Body of pancreas (tissue), 4 donors: ENCODE measurements around the gene EYA2. TPM values are rescaled to one million over a fixed set of nuclear protein-coding genes. Genes with fewer than 3 reads are reported as not detected.
A peak's percentile ranks its signal among the peaks of the same experiment; 100 is the strongest.

Experiments used
- ATAC-seq: fragments of 150-250 bp; one replicate; pipeline ENCODE4 v1.9.1; 2016
- DNase-seq, 4 donors: peaks; one replicate each; pipeline ENCODE4 v3.0.0-alpha.2; 2019
- H3K27ac ChIP-seq, 4 donors: fragments of 200-600 bp; sonication (generic); 1 replicate in 3 of 4; 2 replicates in 1 of 4; pipeline versions ENCODE4 v1.5.1 to v1.6.1; 2016 to 2019; ENCODE audit warnings: mild to moderate bottlenecking in 1 of 4, mixed read lengths in 1 of 4, moderate library complexity in 1 of 4
- H3K27me3 ChIP-seq, 2 donors: fragments of 200-600 bp; sonication (generic); one replicate each; pipeline ENCODE4 v1.6.0; 2016; ENCODE audit warnings: mild to moderate bottlenecking in 1 of 2
- H3K36me3 ChIP-seq, 2 donors: fragments of 200-600 bp; sonication (generic); replicated peaks in 1 of 2; 2 replicates each; pipeline ENCODE4 v1.5.1; 2016; ENCODE audit warnings: low read depth in 2 of 2; ENCODE audit not compliant: insufficient read depth in 1 of 2
- H3K4me1 ChIP-seq: fragments of 200-600 bp; sonication (generic); one replicate; pipeline ENCODE4 v1.6.0; 2016
- H3K4me3 ChIP-seq, 2 donors: fragments of 200-600 bp; sonication (generic); 1 replicate in 1 of 2; 2 replicates in 1 of 2; pipeline ENCODE4 v1.5.1; 2016 to 2019
- H3K9me3 ChIP-seq, 3 donors: fragments of 200-600 bp; sonication (generic); 1 replicate in 2 of 3; 2 replicates in 1 of 3; pipeline ENCODE4 v1.5.1; 2016
- POLR2A ChIP-seq, 3 donors: fragments of 450-650 bp; IDR thresholded peaks; one replicate each; pipeline ENCODE4 v1.6.1; 2016; ENCODE audit warnings: antibody characterized with exemption in 3 of 3, mild to moderate bottlenecking in 2 of 3
- WGBS, 2 donors: methylation state at CpG; one replicate each; pipeline ENCODE4 v1.1.5; 2017; 5-methylcytosine and 5-hydroxymethylcytosine counted together
- intact Hi-C: fragments of 100-400 bp; cut with DNase I; formaldehyde crosslinking; loops from one replicate; pipeline ENCODE4 v1.15.1; 2023
- total RNA-seq, 2 donors: library from RNA; depleted of rRNA; stranded (reverse); fragments of >200 nt; gene quantifications; one replicate each; pipeline ENCODE4 v1.1.0, GENCODE V29; 2016
- TF ChIP-seq, protein P1 (sequence below), 7 experiments: fragments of 450-650 bp in 4 of 7; fragments of 200-600 bp in 3 of 7; sonication (generic) in 3 of 7; IDR thresholded peaks; one replicate each; pipeline ENCODE4 v1.5.1; 2016 to 2019; ENCODE audit warnings: antibody characterized with exemption in 7 of 7

EYA2 gene
- total RNA-seq, 2 donors from 2014 or later = 0.52 to 3.6 TPM

DNA sequence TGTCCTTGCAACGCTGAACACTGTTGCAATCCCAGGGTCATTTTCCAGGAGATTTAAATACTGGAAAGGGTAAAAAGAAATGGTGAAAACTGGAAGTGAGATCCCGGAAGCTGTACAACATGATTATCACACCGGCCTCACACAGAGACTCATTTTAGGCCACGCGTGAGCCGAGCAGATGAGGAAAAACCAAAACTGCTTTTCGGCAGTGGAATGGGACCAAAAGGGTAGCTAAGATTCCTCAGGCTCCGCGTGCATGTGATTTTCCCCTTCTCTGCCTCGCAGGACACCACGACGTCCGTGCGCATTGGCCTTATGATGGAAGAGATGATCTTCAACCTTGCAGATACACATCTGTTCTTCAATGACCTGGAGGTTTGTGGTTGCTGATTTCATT, 248.1 kb downstream of the EYA2 start:
- Histone ChIP-seq H3K9me3 (no peaks in the 10 kb centered on the region), H3K27ac (no peak overlapping the region), H3K4me1 (no peaks in the 10 kb centered on the region), H3K27me3 (no peaks in the 10 kb centered on the region), H3K36me3 (no peaks in the 10 kb centered on the region), H3K4me3 (no peak overlapping the region)
- intact Hi-C loops = no loop called here
- ATAC-seq (no peak), DNase-seq (no peak)
- WGBS, 2 donors = 80 to 81% methylated on average over 14 of the region's 14 CpGs
- TF ChIP-seq, protein P1, sequence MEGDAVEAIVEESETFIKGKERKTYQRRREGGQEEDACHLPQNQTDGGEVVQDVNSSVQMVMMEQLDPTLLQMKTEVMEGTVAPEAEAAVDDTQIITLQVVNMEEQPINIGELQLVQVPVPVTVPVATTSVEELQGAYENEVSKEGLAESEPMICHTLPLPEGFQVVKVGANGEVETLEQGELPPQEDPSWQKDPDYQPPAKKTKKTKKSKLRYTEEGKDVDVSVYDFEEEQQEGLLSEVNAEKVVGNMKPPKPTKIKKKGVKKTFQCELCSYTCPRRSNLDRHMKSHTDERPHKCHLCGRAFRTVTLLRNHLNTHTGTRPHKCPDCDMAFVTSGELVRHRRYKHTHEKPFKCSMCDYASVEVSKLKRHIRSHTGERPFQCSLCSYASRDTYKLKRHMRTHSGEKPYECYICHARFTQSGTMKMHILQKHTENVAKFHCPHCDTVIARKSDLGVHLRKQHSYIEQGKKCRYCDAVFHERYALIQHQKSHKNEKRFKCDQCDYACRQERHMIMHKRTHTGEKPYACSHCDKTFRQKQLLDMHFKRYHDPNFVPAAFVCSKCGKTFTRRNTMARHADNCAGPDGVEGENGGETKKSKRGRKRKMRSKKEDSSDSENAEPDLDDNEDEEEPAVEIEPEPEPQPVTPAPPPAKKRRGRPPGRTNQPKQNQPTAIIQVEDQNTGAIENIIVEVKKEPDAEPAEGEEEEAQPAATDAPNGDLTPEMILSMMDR (IDR thresholded peaks at IDR 0.05) = no peak
- no peak for TF ChIP-seq POLR2A (IDR thresholded peaks at IDR 0.05)

DNA sequence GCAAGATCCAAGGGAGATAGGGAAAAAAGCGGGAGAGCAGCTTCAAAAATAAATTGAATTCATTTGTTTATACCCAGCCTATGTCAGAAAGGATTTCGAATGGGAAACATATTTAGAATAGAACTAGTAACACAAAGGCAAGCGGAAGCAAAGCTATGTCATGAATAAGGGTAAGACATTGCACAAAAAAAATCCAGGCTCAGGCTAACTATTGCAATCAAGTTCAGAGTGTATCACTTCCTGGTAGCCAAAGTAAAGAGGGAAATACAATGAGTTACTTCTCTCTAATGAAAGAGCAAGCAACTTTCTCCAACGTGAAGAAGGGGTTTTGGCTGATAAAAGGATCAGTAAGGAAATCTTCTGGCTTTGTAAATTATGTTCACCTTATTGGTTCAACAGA, 249.0 kb downstream of the EYA2 start:
- no peaks in the 10 kb centered on the region for H3K36me3 ChIP-seq
- no peak for DNase-seq
- H3K4me1 ChIP-seq = no peaks in the 10 kb centered on the region
- no peak for TF ChIP-seq POLR2A (IDR thresholded peaks at IDR 0.05)
- TF ChIP-seq, protein P1 (IDR thresholded peaks at IDR 0.05) = no peak
- no peaks in the 10 kb centered on the region for H3K9me3 ChIP-seq
- no peaks in the 10 kb centered on the region for H3K27me3 ChIP-seq
- 51 to 71% methylated on average over 4 of the region's 4 CpGs for WGBS, 2 donors
- peak overlapping the region in 1 of 4 donors; percentile 51 for H3K27ac ChIP-seq
- ATAC-seq = no peak
- no peak overlapping the region for H3K4me3 ChIP-seq
- intact Hi-C loops = no loop called here

DNA sequence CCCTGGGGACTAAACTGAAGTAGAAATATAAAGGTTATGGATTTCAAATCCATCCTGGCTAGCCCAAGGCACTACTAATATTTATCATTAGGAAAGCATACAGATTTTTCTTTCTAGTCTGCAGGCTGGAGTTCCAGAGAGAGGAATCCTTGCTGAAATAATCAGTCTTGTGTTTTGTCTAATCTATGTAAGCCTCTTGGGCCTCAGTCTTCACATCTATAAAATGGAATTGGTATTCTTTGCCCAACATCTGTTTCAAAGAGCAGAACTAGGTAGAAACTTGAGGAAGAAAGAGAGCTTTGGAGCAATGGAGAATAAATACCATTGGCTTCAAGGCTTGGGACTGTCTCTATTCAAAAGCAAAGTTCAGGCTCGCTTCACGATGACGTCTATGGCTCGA, 249.8 kb downstream of the EYA2 start:
- ATAC-seq = no peak
- WGBS, 2 donors = 85 to 93% methylated on average over 4 of the region's 4 CpGs
- intact Hi-C loops = no loop called here

DNA sequence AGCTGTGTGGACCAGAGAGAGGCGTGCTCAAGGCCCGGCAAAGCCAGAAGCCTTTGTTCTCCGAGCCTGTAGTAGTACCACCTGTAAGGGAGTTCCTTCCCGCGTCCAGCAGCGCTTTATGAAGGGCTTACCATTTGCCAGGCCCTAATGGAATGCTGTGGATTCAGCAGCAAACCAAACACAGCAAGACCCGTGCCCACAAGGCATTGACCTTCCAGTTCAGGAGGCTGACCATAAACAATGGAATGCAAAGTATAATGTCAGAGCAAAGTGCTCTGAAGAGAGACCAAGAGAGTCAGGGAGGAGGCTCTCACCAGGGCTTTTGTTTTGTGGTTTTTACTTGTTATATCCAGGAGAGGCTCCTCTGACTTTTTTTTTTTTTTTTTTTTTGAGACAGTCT, 252.0 kb downstream of the EYA2 start:
- H3K36me3 ChIP-seq = no peaks in the 10 kb centered on the region
- no peaks in the 10 kb centered on the region for H3K9me3 ChIP-seq
- no peak overlapping the region for H3K4me3 ChIP-seq
- no peaks in the 10 kb centered on the region for H3K4me1 ChIP-seq
- WGBS, 2 donors = 67 to 72% methylated on average over 7 of the region's 7 CpGs
- no peak overlapping the region for H3K27ac ChIP-seq
- H3K27me3 ChIP-seq = no peaks in the 10 kb centered on the region
- no peak for TF ChIP-seq POLR2A (IDR thresholded peaks at IDR 0.05)
- TF ChIP-seq, protein P1 (IDR thresholded peaks at IDR 0.05) = no peak
- intact Hi-C loops = no loop called here
- ATAC-seq (no peak), DNase-seq (no peak)

More for the DNA sequence above, 249.8 kb downstream of the EYA2 start:
- Histone ChIP-seq H3K9me3 (no peaks in the 10 kb centered on the region), H3K4me1 (no peaks in the 10 kb centered on the region), H3K36me3 (no peaks in the 10 kb centered on the region), H3K27me3 (no peaks in the 10 kb centered on the region), H3K27ac (no peak overlapping the region), H3K4me3 (no peak overlapping the region)
- no peak for DNase-seq
- TF ChIP-seq, protein P1 (IDR thresholded peaks at IDR 0.05) = no peak
- no peak for TF ChIP-seq POLR2A (IDR thresholded peaks at IDR 0.05)

DNA sequence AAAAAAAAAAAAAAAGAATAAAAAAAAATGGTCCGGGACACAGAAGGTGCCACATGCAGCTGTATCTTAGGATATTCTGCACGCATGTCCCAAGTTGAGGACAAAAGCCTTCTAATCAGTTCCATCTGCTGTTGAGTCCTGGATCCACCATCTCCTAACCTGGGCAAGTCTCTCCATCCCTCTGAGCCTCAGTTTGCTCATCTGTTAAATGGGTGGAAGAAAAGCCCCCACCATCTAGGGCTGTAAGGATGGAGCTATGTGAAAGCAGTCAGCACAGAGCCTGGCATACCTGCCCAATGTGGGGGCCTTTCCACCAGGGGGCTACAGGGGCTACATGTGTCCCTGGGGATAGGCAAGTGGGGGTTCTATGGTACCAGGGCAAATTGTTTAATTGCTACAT, 253.4 kb downstream of the EYA2 start:
- 74 to 87% methylated on average over 2 of the region's 2 CpGs for WGBS, 2 donors
- intact Hi-C loops = no loop called here
- no peak for DNase-seq
- Histone ChIP-seq H3K9me3 (no peaks in the 10 kb centered on the region), H3K27me3 (no peaks in the 10 kb centered on the region), H3K4me1 (no peaks in the 10 kb centered on the region), H3K27ac (no peak overlapping the region), H3K36me3 (no peaks in the 10 kb centered on the region), H3K4me3 (no peak overlapping the region)
- ATAC-seq = no peak
- TF ChIP-seq POLR2A (IDR thresholded peaks at IDR 0.05) = no peak
- TF ChIP-seq, protein P1 (IDR thresholded peaks at IDR 0.05) = no peak
